Cerebellar nuclear complex (tissue), 1 donor: Measurements from ENCODE around the gene ANO2.

Experiments
- DNase-seq, 2 experiments: peaks; one replicate each; lab custom pipeline; 2025; lab: John Stamatoyannopoulos, UW

ANO2 gene

GRCh38 chr12:5916785-5917290 is 28.2 kb downstream of the ANO2 start:
- DNase-seq, result no peak

GRCh38 chr12:5915511-5915910 is 29.5 kb downstream of the ANO2 start:
- no peak for DNase-seq

DNA sequence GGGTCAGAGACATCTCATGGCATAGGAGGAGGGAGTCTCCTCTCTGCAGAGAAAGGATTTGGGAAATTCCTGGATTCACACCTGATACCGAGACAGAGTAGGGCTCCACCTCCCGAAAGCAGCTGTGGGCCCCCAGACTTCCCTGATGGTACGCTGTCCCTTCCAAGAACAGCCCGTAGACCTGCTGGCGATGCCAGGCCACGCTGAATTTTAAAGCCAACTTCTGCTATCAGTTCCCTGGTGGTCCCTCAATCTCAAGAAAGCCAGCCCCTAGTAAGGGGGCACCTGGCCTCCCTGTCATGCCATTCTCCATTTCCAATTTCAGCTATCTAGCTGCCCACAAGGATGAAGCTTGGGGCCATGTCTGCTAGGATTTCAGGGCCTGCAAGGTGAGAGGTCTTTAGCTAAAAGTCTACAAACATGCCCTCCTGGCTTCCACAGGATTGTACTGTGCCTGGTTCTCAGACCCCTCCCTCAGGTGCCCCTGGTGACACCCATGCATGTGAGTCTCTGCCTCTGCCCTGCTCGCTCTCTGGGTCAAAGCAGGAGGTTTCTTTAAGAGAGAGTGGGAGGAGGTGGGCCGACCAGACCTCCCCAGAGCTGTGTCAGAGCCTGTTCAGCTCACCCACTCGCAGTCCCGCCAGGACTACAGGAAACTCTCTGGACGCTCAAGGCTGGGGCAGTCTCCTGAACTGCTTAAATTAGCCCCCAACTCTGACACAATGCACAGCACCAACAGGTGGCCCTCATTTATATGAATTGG is 30.5 kb downstream of the ANO2 start:
- no peak for DNase-seq

GRCh38 chr12:5913387-5913786 is 31.7 kb downstream of the ANO2 start:
- DNase-seq, result no peak

- DNase-seq, result no peak
Observed at GRCh38 chr12:5912437-5913334, 32.4 kb downstream of the ANO2 start.

DNA sequence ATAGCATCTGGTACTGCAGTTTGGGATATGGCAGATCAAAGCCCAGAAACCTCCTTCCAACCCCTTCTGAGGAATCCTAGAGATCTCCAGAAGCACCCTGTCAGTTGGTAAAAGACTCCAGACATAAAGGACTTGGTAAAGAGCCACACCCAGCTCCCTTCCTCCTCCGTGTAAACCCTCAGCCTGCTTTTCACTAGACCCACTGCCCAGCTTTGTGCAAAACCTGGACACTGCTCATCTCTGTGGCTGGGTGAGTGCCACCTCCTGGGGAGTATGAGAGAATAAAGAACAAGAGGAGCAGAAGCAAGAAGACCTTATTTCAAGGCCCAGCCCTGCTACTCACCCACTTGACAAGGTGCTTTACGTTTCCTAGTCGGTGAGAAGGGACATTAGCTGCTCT is 33.0 kb downstream of the ANO2 start:
- DNase-seq, result no peak

- DNase-seq, result no peak
Observed at GRCh38 chr12:5910790-5911548, 34.1 kb downstream of the ANO2 start.

DNA sequence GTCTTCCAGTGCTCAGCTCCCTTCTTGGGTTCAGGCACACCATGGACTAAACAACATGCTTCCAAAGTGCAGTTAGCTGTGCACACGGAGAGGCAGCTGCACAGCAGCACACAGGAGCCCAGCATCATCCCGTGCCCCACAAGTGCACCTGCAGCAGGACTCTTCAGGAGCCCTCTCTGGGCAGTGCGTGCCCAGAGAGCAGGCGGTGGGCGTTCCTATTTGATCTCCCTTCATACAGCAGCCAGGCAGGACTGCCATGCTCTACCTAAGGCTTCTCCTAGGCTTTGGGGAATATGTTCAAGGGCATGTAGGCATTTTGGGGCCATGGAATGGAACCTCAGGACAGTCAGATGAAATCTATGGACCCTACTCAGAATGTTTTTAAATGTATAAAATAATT is 35.5 kb downstream of the ANO2 start:
- no peak for DNase-seq

GRCh38 chr12:5908251-5908650 is 36.8 kb downstream of the ANO2 start:
- DNase-seq, result no peak

- no peak for DNase-seq
Observed at GRCh38 chr12:5907807-5908206, 37.3 kb downstream of the ANO2 start.

DNA sequence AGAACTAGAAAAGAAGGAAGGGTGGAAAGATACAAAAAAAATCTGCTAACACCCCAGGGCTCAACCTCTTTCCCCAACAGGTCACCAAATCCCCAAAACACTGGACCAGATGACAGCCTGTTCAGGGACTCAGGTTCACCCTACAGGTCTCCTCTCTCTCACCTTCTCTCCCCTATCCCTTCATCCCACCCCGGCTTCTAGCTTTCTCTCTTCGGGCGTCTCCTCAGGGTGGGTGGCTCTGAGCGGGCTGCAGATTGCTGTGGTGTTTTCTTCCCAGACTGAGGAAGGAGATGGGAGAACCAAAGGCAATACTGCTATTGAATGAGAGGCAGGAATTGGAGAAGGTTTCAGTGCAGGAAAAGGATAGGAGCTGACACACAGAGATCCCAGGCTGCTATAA is 39.3 kb downstream of the ANO2 start:
- DNase-seq, result no peak

DNA sequence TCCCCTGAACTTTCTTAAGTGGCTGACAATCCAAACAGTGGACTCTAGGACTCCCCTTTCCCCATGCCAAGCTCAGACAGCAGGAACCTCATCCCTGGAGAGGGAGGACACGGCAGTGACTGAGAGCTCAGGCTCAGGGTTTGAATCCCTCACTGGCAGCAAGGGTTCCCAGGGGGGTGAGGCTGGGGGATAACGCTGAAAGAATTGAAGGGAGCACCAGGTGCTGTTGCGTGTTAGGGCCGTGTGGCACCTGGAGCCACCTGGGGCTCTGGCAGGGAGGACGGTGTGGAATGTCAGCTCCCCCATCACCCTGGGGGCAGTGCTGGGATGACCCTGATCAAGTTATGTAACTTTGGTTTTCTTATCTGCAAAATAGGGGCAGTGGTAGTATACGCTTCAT is 40.1 kb downstream of the ANO2 start:
- DNase-seq, result no peak

- no peak for DNase-seq
Observed at GRCh38 chr12:5904441-5904840, 40.6 kb downstream of the ANO2 start.

GRCh38 chr12:5902736-5903135 is 42.3 kb downstream of the ANO2 start:
- no peak for DNase-seq

- no peak for DNase-seq
Observed at GRCh38 chr12:5901416-5901815, 43.6 kb downstream of the ANO2 start.

DNA sequence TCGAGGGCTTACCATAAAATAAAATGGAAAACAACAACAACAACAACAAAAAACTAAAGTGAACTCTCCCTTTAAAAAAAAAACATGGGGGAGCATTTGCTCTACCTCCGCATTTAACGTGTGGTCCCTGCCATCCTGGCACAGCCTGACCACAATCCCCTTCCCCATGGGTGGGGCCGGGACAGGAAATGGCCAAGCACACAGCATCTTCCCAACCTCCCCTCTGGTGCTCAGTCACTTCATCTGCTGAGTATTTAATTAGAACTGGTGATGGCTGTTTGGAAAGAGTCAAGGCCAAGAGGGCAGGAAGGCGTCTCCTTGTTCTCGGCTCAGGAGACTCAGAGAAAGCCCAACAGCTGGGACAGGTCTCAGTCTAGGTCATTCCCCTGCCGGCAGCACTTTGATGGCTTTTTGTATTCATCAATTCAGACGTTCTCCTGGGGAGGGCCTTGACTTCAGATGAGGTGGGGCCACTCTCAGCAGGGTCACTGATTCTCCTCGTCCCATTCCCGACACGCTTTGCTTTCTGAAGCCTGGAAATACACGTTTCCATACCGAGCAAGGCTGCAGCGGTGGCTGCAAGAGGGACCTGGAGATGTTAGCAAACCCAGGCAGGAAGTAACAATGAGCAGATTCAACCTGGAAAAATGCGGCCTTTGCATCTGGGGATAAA is 44.4 kb downstream of the ANO2 start:
- DNase-seq, result no peak

- no peak for DNase-seq
Observed at GRCh38 chr12:5900076-5900475, 45.0 kb downstream of the ANO2 start.

- DNase-seq, result no peak
Observed at GRCh38 chr12:5899675-5900074, 45.4 kb downstream of the ANO2 start.

GRCh38 chr12:5898874-5899273 is 46.2 kb downstream of the ANO2 start:
- DNase-seq, result no peak

GRCh38 chr12:5889381-5890047 is 55.5 kb downstream of the ANO2 start:
- DNase-seq, result no peak

DNA sequence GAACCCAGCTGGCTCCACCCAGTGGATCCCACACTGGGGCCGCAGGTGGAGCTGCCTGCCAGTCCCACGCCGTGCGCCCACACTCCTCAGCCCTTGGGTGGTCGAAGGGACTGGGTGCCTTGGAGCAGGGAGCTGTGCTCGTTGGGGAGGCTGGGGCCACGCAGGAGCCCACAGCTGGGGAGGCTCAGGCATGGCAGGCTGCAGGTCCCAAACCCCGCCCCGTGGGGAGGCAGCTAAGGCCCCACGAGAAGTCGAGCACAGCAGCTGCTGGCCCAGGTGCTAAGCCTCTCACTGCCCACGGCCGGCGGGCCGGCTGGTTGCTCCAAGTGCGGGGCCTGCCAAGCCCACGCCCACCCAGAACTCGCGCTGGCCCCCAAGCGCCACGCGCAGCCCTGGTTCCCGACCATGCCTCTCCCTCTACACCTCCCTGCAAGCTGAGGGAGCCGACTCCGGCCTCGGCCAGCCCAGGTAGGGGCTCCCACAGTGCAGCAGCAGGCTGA is 56.2 kb downstream of the ANO2 start:
- DNase-seq, result no peak
